HK-2 (cell line): ENCODE data around the gene DAAM1.

Source experiments
- DNase-seq: peaks from one replicate; pipeline ENCODE4 v3.0.0-alpha.2; 2018; ENCODE audit not compliant: unreplicated experiment

The DAAM1 gene

GRCh38 chr14:59188461-59189090, at the start of gene DAAM1:
Gene DAAM1 (plus strand): TSS chr14:59188667. CDS start chr14:59263478, 74,811 bp downstream.
- DNase-seq = peak; percentile 96

GRCh38 chr14:59139324-59139723, 49.1 kb upstream of the DAAM1 start:
- no peak for DNase-seq

- no peak for DNase-seq
These were observed 48.2 kb upstream of the DAAM1 start for GRCh38 chr14:59140106-59140843.

GRCh38 chr14:59146484-59146883, 42.0 kb upstream of the DAAM1 start:
- DNase-seq = no peak

- no peak for DNase-seq
These were observed 41.5 kb upstream of the DAAM1 start for GRCh38 chr14:59147007-59147406.

- no peak for DNase-seq
These were observed 40.0 kb upstream of the DAAM1 start for GRCh38 chr14:59148334-59148900.

GRCh38 chr14:59150990-59151389, 37.5 kb upstream of the DAAM1 start:
- no peak for DNase-seq

- no peak for DNase-seq
These were observed 34.1 kb upstream of the DAAM1 start for GRCh38 chr14:59154373-59154772.

- no peak for DNase-seq
These were observed 32.6 kb upstream of the DAAM1 start for GRCh38 chr14:59155886-59156285.

- DNase-seq = no peak
These were observed 29.3 kb upstream of the DAAM1 start for GRCh38 chr14:59159169-59159568.

GRCh38 chr14:59160506-59160905, 28.0 kb upstream of the DAAM1 start:
- no peak for DNase-seq

GRCh38 chr14:59161561-59162175, 26.8 kb upstream of the DAAM1 start:
- DNase-seq = no peak

GRCh38 chr14:59166258-59166657, 22.2 kb upstream of the DAAM1 start:
- DNase-seq = no peak

GRCh38 chr14:59175404-59175803, 13.1 kb upstream of the DAAM1 start:
- no peak for DNase-seq

- no peak for DNase-seq
These were observed 11.7 kb upstream of the DAAM1 start for GRCh38 chr14:59176765-59177164.

GRCh38 chr14:59177262-59177661, 11.2 kb upstream of the DAAM1 start:
- DNase-seq = no peak

- no peak for DNase-seq
These were observed 6.7 kb upstream of the DAAM1 start for GRCh38 chr14:59181791-59182190.

- no peak for DNase-seq
These were observed 5.8 kb upstream of the DAAM1 start for GRCh38 chr14:59182641-59183040.

- no peak for DNase-seq
These were observed 5.3 kb upstream of the DAAM1 start for GRCh38 chr14:59183150-59183549.

- DNase-seq = no peak
These were observed 4.1 kb upstream of the DAAM1 start for GRCh38 chr14:59184396-59184795.

- no peak for DNase-seq
These were observed 2.8 kb upstream of the DAAM1 start for GRCh38 chr14:59185676-59186075.

- DNase-seq = no peak
These were observed 2.2 kb upstream of the DAAM1 start for GRCh38 chr14:59186306-59186705.

GRCh38 chr14:59187118-59187517, 1.3 kb upstream of the DAAM1 start:
- no peak for DNase-seq
